HG02970 (cell line): ENCODE results near the gene DBI.

Experiments
- ATAC-seq: cut with Tn5 transposase; IDR thresholded peaks from one replicate; pipeline ENCODE4 v1.9.1; 2021; ENCODE audit warnings: mild to moderate bottlenecking, moderate library complexity, moderate number of reproducible peaks; ENCODE audit not compliant: unreplicated experiment, low FRiP score

DBI gene

DNA sequence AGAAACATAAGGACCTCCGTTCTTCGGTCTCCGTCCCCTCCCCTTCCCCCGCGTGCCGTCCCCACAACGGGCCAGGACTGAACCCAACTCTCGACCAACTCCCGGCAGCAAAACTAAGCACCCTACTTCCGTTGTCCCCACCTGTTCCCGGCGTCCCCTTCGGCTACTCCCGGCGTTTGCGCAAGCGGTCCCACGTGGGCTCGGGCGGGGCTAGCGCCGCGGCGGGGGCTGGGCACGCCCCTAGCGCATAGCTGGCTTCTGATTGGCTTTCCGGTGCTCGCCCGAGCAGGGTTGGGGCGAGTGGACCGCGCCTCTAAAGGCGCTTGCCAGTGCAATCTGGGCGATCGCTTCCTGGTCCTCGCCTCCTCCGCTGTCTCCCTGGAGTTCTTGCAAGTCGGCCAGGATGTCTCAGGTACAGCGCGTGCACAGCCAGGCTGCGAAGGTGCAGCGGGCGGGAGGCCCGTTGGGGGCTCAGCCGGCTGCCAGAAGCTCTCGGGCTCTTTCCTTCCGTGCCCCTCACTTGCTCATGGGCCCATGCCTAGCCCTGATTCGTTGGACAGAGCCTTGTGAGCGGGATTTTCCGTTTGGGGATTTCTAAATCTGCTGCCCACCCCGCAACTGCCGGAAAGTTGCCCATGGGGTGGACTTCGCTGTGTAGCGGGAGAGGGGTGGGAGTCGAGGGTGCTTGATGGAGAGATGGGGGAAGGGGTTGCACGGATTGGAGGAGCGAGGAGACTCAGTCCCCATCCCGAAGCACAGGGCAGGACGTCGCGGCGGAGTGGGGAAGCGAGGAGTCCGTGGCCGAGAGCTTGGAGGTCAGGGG, at the start of gene DBI, which contains the start of gene C2orf76:
Gene DBI (plus strand): TSS at position 329 of the 823 bp plus-strand sequence. CDS start 75 bp downstream, at position 404.
Gene C2orf76 (minus strand): TSS at position 186 of the 823 bp plus-strand sequence. CDS start 26,875 bp downstream, outside the sequence.
- peak; percentile 95 for ATAC-seq

DNA sequence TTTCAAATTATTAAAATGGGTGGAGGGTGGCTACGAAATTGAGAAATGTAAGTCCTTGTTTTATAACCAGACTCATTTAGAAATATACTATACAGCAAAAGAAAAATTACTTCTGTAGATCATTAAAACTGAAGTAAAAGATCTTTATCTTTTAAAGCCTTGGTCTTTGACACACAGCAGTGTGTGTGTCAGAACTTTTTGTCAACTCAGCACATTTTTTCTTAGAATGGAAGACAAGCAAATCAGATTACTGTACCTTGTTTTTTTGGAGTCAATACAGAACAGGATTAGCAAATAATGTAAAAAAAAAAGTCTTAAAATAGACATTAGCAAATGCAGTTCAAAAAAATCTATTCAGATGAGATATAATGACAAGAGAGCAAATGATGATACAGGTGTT, 49.2 kb upstream of the DBI start:
- ATAC-seq, result no peak

DNA sequence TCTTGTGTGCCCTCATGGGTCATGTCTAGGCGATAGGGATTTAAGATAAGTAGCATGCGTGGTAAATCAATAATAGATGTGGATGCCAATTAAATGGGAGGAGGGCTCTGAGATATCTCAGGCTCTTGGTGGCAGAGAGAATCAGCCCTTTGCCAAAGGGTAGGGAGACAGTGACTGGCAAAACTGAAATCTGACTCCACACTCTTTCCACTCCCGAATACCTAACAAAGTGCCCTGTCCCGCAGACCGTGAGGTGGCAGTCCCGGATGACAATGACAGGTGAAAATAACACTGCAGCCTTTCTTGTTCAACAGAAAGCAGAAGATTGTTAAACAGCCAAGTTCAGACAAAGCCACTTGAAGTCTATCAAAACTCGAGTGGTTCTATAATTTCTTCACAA, 47.2 kb upstream of the DBI start:
- ATAC-seq, result no peak

DNA sequence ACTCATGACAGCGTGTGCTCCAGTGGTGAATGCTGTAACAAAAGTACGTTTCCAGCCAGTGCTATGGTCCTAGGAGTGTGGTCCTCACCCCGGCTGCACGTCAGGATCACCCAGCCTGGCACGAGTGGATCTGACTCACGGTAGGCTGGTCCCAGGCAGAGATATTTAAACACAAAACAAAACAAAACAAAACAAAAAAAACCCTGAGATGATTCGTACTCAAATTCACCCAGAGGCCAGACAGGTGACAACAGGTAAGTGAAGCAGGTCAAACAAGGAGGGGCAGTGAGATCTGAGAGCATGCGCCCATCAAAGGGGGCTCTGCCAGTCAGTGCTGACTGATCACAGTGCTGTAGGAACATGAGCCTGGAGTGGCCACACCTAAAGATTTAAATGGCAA, 43.3 kb upstream of the DBI start:
- ATAC-seq, result no peak

DNA sequence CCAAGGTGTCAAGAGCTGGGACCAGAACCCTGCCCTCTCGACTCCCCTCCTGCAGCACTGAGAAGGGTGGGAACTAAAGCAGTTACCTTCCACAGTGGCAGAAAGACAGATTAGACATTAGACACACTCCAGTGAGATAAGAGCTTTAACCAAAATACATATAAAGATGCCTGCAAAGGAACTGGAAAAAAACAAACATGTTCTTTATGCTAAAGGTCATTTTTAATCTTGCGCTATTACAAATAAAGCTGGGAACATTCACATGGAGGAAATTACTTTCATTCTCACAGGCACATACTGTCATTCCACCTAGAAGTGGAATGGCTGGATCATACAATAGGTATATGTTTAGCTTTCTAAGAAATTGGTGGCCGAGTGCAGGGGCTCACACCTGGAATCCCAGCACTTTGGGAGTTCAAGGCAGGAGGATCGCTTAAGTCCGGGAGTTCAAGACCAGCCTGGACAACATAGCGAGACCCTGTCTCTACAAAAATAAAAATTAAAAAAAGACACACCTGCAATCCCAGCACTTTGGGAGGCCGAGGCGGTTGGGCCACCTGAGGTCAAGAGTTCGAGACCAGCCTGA, 42.0 kb upstream of the DBI start:
- no peak for ATAC-seq

DNA sequence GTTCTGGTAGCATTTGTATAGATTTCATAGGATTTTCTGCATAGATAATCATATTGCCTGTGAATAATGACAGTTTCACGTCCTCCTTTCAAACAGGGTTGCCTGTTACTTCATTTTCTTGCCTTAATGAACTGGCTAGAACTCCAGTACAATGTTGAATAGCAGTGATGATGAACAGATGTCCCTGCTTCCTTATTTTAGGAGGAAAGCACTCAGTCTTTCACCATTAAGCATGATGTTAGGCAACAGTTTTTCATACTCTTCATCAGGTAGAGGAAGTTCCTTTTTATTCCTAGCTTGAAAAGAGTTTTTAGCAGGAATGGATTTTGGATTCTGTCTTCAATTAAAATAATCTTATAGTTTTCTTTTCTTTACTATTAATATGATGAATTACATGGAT, 39.8 kb upstream of the DBI start:
- ATAC-seq, result no peak

DNA sequence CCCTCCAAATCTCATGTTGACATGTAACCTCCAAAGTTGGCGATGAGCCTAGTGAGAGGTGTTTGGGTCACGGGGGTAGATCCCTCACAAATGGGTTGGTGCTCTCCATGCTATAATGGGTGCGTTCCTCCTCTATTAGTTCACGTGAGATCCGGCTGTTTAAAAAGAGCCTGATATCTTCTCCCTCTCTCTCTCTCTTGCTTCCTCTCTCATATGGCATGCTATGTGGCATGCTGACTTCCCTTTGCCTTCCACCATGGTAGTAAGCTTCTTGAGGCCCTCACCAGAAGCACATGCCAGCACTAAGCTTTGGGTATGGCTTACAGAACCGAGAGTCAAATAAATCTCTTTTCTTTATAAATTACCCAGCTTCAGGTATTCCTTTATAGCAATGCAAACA, 39.3 kb upstream of the DBI start:
- ATAC-seq, result no peak

DNA sequence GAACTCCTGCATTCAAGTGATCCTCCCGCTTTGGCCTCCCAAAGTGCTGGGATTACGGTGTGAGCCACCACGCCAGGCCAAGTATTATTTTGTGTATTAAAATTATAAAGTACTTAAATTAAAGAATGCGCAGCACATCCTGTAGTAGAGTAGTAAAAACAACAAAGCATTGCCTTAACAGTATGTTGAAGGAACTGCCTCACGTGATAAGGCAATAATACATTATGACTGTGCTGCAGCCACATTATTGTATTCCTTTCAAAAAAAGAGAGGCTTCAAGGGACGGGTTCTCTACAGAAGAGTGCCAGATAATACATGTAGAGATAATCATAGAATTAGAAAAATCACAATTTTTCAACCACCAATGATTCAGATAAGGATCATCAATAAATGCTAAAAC, 33.8 kb upstream of the DBI start:
- ATAC-seq, result no peak

DNA sequence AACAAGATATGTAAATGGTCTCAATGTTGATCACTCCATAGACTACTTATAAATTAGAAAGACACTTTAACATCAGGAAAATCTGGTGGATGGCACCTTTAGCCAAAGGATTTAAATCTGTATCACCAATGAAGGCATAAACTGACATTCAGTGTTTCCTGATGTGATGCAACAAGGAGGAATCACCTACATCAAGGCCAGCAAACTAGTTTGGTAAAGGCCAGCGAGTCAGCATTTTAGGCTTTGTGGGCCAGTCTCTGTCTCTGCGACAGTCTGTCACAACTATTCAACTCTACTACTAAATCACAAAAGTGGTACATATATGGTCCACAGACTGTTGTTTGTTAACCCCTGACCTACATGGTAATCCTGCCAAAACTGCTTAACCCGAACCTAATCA, 33.4 kb upstream of the DBI start:
- ATAC-seq, result no peak

DNA sequence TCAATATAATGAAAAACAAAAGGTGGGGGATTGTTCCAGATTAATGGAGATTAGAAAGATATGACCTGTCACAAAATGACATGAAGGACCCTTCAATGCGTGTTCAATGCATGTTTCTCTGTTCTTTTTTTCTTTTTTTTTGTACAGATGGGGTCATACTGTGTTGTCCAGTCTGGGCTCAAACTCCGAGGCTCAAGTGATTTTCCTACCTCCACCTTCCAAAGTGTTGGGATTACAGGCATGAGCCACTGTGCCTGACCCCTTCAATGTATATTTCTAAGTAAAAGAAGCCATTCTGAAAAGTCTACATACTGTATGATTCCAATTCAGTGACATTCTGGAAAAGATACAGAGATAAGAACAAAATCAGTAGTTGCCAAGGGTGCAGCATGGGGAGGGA, 32.9 kb upstream of the DBI start:
- no peak for ATAC-seq

DNA sequence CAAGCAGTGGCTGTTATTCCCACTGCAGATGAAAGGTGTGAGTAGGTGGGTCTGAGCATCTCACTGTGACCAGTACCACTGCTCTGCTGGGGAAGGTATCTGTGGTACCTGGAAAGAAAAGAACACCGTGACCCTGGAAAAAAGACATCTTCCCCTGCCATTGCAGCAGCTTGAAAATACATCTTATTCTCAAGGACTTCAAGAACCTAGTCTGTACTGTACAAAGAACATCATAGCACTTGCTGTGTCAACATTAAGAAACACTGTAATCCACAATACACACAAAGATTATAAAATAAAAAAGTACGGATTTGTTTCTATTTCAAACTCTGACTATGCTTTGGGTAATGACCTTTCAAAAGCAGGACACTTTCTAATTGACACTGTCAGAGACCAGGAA, 29.0 kb upstream of the DBI start:
- no peak for ATAC-seq

DNA sequence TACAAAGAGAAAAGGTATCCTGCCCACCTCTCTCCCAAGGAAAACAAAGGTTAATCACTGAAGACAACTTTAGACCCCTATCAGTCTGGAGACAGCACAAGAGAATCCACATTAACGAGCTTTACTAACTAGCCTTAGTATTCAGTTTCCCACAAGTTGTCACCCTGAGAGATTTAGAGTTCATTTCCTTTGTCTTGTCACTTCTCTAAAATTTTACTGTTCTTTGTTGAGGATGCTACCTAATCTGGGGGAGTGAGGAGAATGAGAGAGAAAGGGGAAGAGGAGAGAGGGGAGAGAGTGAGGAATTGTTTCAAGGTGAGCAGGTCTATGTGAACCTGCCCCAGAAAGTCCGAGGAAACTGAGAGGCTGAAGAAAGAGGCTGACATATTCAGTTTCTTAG, 28.5 kb upstream of the DBI start:
- no peak for ATAC-seq

DNA sequence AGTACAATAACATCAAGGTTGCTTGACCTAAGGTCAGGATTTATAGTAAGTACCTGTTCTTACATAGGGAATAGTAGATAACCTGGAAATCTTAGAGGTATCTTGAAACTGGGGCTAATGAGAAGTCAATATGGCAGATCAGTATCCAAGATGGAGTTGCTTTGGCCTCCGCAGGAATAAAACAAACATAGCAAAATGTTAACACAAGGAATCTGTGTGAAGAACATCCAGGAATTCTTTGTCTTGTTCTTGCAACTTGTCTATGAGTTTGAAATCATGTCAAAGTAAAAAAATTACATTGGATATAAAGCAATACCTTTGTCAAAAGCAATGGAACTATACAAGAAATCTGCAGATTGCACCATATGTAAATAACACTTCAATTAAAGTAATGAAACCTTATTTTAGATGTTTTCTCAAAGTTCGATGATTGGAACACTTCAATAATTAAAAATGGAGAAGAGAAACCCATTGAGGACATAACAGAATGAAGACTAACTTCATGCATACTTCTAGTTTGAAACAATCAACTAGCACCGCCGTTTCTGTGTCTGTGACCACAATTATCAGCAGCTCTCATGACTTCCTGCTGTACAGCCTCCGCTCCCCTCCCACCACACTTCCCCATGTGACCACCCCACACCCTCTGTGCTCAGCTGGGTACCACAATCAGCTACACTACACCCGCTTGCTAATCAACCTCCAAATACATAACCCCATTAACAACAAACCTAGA, 27.8 kb upstream of the DBI start:
- ATAC-seq, result peak; percentile 92

DNA sequence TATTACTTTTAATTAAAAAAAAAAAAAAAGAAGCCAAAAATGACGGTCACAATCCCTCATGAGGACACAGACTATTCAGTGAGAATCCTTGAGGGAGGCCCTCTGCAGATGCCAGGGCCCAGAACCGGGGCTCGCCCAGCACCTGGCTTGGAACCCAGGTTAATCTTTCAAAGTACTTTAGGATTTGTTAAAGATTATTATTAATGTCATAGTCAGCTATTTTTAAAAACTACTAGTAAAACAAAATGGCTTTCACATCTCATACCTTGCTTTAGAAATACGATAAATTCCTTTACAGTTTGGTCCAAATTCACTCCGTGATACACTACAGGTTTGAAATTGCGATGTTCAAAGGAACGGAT, 27.2 kb upstream of the DBI start:
- ATAC-seq, result peak; percentile 26

DNA sequence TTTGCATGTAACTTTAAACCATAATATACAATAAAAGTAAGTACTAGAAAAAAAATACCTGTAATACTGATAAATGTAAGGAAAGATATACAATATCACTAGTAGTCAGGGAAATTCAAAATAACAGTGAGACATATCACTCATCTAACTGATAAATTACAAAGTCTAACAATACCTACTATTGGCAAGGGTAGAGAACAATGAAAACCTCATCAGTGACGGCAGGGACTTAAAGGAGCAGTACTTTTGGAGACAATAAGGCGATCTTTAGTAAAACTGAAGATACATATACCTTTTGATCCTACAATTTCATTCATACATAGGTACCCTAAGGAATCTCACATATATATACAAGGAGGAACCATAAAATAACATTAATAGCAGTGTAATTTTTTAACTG, 25.1 kb upstream of the DBI start:
- ATAC-seq, result no peak

DNA sequence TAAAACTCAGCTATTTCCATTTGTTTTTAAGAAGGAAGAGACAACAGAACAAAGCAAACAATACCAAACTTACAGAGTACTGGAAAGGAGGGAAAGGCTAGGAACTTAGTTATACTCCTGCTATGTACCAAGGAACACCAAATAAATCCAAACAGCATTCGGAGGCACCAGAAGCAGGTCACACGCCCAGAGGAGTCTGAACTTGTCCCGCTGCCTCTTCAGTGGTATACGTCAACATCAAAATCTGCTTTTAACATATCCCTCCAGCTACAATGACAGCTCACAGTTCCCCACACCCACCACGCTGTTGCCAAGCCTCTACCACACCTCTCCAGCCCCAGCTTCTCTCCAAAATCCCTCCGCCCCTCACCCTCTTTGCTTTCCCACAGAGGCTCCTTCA, 17.5 kb upstream of the DBI start:
- ATAC-seq, result no peak

DNA sequence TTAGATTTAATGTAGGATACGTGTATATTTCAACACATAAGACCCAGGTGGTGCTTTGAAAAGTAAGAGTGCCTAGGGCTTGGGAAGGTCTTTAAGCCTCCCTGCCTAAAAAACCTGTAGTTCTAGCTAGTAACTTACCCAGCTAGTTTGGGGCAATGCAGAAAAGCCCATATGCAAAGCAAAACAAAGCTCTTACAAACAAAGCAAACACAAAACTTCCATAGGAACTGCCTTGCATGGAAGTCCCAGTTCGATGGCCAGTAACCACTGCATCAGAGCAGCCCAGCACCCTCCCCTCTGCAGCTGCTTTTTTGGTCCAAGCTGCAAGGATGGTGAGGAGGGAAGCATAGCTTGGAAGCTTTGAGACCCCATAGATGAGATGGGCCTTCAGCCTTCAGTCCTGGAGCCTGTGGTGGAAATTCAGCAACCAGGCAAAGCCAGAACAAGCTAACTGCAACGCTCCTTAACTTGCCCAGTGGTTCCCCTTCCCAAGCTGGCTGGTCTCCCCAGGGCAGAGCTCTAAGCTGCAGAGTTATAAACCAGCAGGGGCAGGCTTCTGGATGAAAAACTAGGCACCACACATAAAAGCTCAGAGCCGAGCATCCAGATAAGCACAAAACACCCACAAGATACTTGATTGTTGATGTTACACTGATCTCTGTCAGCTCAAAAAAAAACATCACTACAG, 16.3 kb upstream of the DBI start:
- no peak for ATAC-seq

DNA sequence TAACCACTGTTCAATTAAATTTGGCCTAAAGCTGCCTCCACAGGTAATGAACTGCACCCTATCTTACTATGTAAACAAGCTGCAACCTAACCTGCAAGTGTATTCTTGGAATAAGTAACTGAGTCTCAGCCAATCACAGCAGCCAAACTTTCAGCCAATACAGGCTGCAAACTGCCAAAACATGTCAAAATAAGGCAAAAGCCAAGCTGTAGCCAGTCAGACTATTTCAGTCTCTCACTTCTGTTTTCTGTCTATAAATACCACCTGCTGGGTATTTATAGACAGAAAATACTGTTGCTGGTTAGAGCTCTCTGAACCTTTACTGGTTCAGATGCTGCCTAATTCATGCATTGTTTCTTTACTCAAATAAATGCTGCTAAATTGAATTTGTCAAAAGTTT, 14.4 kb upstream of the DBI start:
- peak; percentile 91 for ATAC-seq

DNA sequence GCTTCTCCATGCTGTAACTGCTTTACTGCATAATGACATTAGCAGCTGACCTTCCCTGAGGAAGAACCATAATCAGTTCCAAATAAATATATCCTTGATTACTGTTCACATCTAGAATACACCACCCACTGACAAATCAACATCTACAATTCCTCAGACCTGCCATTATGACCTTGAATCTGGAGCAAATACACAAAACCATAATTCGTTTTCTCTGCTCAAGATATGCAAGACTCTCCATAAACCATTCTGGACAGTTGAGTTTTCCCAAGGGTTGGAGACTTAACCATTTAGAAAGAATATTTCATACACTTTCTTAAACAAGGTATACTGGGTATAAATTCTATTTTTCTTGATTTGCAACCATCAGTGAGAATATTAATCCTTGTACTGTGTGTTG, 11.9 kb upstream of the DBI start:
- ATAC-seq, result no peak

DNA sequence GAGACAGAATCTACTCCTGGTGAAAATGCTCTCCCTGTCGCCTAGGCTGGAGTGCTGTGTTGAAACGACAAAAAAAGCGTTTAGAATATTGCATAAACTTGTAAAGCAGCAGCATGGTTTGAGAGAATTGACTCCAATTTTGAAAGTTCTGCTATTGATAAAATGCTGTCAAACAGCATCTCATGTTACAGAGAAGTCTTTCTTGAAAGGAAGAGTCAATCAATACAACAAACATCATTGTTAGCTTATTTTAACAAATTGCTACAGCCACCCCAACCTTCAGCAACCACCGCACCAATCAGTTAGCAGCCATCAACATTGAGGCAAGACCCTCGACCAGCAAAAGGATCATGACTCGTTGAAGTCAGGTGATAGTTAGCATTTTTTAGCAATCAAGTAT, 7.0 kb upstream of the DBI start:
- no peak for ATAC-seq

DNA sequence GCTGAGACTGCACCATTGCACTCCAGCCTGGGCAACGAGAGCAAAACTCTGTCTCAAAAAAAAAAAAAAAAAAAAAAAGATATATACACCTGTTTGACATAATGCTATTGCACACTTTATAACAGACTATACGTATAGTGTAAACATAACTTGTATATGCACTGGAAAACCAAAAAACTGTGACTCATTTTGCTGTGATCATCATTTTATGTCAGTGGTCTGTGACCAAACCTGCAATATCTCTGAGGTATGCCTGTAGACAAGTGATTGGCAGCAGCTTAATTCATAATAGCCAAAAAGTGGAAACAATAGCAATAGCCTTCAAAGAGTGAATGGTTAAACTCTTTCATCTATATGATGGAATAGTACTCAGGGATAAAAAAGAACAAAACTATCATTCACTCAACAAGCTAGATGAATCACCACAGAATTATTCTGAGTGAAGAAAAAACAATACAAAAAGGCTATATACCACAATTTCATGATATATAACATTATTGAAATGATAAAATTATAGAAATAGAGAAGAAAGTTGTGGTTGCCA, 6.3 kb upstream of the DBI start:
- no peak for ATAC-seq
